OCI-LY7 (cell line): Measurements from ENCODE around the gene TAB3. TPM values are rescaled to one million over a fixed set of nuclear protein-coding genes. Genes with fewer than 3 reads are reported as not detected.
"Not testable (repeated sequence)": the region's sequence is repeated elsewhere in the genome, so short reads cannot be mapped to it uniquely, and the experiment has no call there.

Experiments
- BruUV-seq: library from RNA; stranded (reverse); fragments of 400-500 nt; replicated peaks from 2 replicates; lab custom pipeline; 2021; lab: Mats Ljungman, UMichigan
- CTCF ChIA-PET: fragments of 300-600 bp; sonication (Branson Sonifier 250); formaldehyde crosslinking; loops from one replicate; lab custom pipeline; 2022; ENCODE audit warnings: antibody characterized with exemption; ENCODE audit not compliant: unreplicated experiment; lab: Charles Lee
- POLR2A ChIA-PET: fragments of 300-600 bp; sonication (Branson Sonifier 250); formaldehyde crosslinking; loops from one replicate; lab custom pipeline; 2022; ENCODE audit warnings: antibody characterized with exemption; lab: Charles Lee
- DNase-seq: peaks from one replicate; pipeline ENCODE4 v3.0.0-alpha.2; 2015; ENCODE audit warnings: low spot score
- H2AFZ ChIP-seq: fragments of 200-600 bp; sonication (generic), shearing (Covaris generic); 2 replicates; pipeline ENCODE4 v1.6.1; 2014; ENCODE audit warnings: mild to moderate bottlenecking, antibody characterized with exemption, low read length, moderate library complexity
- H3K27ac ChIP-seq: fragments of 200-600 bp; sonication (generic); 2 replicates; pipeline ENCODE4 v1.5.1; 2014; ENCODE audit warnings: mixed run types, low read depth, mild to moderate bottlenecking, moderate library complexity, low read length, inconsistent platforms; ENCODE audit not compliant: poor library complexity, severe bottlenecking
- H3K36me3 ChIP-seq: fragments of 200-600 bp; sonication (generic); 2 replicates; pipeline ENCODE4 v1.6.1; 2014; ENCODE audit warnings: mild to moderate bottlenecking, antibody characterized with exemption, low read length, moderate library complexity, mixed read lengths; ENCODE audit not compliant: insufficient read depth
- H3K4me1 ChIP-seq: fragments of 200-600 bp; sonication (generic); 2 replicates; pipeline ENCODE4 v1.5.1; 2014; ENCODE audit warnings: mild to moderate bottlenecking, low read length; ENCODE audit not compliant: insufficient read depth, poor library complexity, severe bottlenecking
- H3K4me2 ChIP-seq: fragments of 200-600 bp; sonication (generic); 2 replicates; pipeline ENCODE4 v1.6.1; 2014; ENCODE audit warnings: mild to moderate bottlenecking, low read length
- H3K4me3 ChIP-seq: fragments of 200-600 bp; sonication (generic); 2 replicates; pipeline ENCODE4 v1.5.1; 2014; ENCODE audit warnings: mild to moderate bottlenecking, low read depth, low read length; ENCODE audit not compliant: poor library complexity, severe bottlenecking
- H3K79me2 ChIP-seq: fragments of 200-600 bp; sonication (generic); 2 replicates; pipeline ENCODE4 v1.6.1; 2016; ENCODE audit warnings: low read depth, mild to moderate bottlenecking, low read length, moderate library complexity, mixed read lengths; ENCODE audit not compliant: insufficient read depth
- H3K9me2 ChIP-seq: fragments of 200-600 bp; sonication (generic); 2 replicates; pipeline ENCODE4 v1.6.1; 2016; ENCODE audit warnings: mild to moderate bottlenecking, low read length, mixed read lengths; ENCODE audit not compliant: insufficient read depth
- H3K9me3 ChIP-seq: fragments of 200-600 bp; sonication (generic); 2 replicates; pipeline ENCODE4 v1.6.1; 2014; ENCODE audit warnings: mild to moderate bottlenecking, mixed run types, low read length, mixed read lengths
- H4K20me1 ChIP-seq: fragments of 200-600 bp; sonication (generic); 2 replicates; pipeline ENCODE4 v1.6.1; 2014; ENCODE audit warnings: mild to moderate bottlenecking, antibody characterized with exemption, low read length, moderate library complexity, mixed read lengths; ENCODE audit not compliant: insufficient read depth
- EZH2phosphoT487 ChIP-seq: fragments of 200-600 bp; sonication (generic); IDR thresholded peaks from 2 replicates; pipeline ENCODE4 v1.6.1; 2018; ENCODE audit warnings: low read depth, borderline replicate concordance, mild to moderate bottlenecking, mixed run types, antibody characterized with exemption, low read length, moderate library complexity, mixed read lengths
- intact Hi-C: fragments of 100-400 bp; cut with micrococcal nuclease; formaldehyde crosslinking; loops from one replicate; pipeline ENCODE4 v1.10.0; 2022; ENCODE audit not compliant: unreplicated experiment
- total RNA-seq, 2 experiments: library from RNA; depleted of rRNA in 1 of 2; stranded (reverse); fragments of >200 nt in 1 of 2; shearing (Covaris generic) in 1 of 2; gene quantifications; 2 replicates each; pipeline ENCODE4 v1.2.3, GENCODE V29; 2014 to 2022
- TF ChIP-seq, protein P1 (sequence below): fragments of 200-600 bp; sonication (generic); conservative IDR thresholded peaks from 2 replicates; pipeline ENCODE4 v1.5.1; 2014; ENCODE audit warnings: mild to moderate bottlenecking, antibody characterized with exemption, low read length, moderate library complexity, mixed read lengths

The TAB3 gene
- total RNA-seq, 2 experiments from 2014 or later: 13.8 to 14.6 TPM

DNA sequence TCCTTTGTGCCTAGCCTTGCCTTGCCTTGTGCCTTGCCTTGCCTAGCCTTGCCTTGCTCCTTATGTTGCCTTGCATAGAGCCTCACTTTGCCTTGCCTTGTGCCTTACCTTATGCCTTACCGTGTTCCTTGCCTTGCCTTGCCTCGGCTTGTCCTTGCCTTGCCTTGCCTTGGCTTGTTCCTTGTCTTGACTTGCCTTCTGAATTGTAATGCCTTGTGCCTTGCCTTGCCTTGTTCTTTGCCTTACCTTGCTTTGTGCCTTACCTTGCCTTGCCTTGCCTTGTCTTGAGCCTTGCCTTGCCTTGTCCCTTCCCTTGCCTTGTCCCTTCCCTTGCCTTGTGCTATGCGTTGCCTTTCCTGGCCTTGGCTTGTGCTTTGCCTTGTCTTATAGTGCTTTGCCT is 90.2 kb downstream of the TAB3 start:
- intact Hi-C loops: no loop called here
- H3K79me2 ChIP-seq: no peaks in the 10 kb centered on the region
- no peaks in the 10 kb centered on the region for H3K36me3 ChIP-seq
- no peak for DNase-seq
- H3K9me3 ChIP-seq: no peaks in the 10 kb centered on the region
- no peaks in the 10 kb centered on the region for H3K9me2 ChIP-seq
- no peak overlapping the region for H3K27ac ChIP-seq
- POLR2A ChIA-PET: no interaction called here
- no peaks in the 10 kb centered on the region for H3K4me1 ChIP-seq
- TF ChIP-seq, protein P1, sequence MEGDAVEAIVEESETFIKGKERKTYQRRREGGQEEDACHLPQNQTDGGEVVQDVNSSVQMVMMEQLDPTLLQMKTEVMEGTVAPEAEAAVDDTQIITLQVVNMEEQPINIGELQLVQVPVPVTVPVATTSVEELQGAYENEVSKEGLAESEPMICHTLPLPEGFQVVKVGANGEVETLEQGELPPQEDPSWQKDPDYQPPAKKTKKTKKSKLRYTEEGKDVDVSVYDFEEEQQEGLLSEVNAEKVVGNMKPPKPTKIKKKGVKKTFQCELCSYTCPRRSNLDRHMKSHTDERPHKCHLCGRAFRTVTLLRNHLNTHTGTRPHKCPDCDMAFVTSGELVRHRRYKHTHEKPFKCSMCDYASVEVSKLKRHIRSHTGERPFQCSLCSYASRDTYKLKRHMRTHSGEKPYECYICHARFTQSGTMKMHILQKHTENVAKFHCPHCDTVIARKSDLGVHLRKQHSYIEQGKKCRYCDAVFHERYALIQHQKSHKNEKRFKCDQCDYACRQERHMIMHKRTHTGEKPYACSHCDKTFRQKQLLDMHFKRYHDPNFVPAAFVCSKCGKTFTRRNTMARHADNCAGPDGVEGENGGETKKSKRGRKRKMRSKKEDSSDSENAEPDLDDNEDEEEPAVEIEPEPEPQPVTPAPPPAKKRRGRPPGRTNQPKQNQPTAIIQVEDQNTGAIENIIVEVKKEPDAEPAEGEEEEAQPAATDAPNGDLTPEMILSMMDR: no peak
- TF ChIP-seq EZH2phosphoT487: no peak
- CTCF ChIA-PET: no interaction called here
- no peak overlapping the region for H3K4me2 ChIP-seq
- BruUV-seq: no TSS peak
- no peak overlapping the region for H2AFZ ChIP-seq
- no peak overlapping the region for H3K4me3 ChIP-seq
- H4K20me1 ChIP-seq: no peaks in the 10 kb centered on the region

DNA sequence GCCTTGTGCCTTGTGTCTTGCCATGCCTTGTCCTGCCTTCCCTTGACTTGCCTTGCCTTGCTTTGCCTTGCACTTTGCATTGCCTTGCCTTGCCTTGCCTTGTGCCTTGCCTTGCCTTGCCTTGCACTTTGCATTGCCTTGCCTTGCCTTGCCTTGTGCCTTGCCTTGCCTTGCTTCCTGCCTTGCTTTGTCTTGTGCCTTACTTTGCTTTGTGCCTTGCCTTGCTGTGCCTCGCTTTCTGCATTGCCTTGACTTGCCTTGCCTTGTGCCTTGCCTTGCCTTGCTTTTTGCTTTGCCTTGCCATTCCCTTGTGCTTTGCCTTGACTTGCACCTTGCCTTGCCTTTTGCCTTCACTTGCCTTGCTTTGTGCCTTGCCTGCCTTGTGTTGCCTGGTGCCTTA is 91.8 kb downstream of the TAB3 start:
- H3K4me1 ChIP-seq, H3K27ac ChIP-seq, H2AFZ ChIP-seq, DNase-seq, H3K9me2 ChIP-seq, H4K20me1 ChIP-seq, POLR2A ChIA-PET, BruUV-seq, CTCF ChIA-PET, H3K79me2 ChIP-seq, H3K4me3 ChIP-seq, H3K36me3 ChIP-seq, intact Hi-C loops, H3K9me3 ChIP-seq, H3K4me2 ChIP-seq: not testable (repeated sequence)

DNA sequence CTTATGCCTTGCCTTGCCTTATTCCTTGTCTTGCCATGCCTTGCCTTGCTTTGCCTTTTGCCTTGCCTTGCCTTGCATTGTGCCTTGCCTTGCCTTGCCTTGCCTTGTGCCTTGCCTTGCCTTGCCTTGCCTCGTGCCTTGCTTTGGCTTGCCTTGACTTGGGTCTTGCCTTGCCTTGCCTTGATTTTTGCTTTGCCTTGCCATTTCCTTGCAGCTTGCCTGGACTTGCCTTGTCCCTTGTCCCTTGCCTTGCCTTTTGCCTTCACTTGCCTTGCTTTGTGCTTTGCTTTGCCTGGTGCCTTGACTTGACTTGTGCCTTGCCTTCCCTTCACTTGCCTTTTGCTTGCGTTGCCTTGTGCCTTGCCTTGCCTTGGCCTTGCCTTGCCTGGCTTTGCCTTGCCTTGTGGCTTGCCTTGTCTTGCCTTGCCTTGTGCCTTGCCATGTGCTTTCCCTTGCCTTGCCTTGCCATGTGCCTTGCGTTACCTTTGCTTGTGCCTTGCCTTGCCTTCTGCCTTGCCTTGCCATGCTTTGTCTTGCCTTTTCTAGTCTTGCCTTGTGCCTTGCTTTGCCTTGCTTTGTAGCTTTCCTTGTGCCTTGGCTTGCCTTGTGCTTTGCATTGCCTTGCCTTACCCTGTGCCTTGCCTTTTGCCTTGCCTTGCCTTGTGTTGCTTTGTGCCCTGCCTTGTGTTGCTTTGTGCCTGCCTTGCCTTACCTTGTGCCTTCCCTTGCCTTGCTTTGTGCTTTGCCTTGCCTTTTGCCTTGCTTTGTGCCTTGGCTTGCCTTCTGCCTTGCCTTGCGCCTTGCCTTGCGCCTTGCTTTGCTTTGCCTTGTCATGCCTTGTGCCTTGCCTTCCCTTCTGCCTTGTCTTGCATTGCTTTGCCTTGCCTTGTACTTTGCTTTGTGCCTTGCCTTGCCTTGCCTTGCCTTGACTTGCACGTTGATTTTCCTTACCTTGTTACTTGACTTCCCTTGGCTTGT is 92.8 kb downstream of the TAB3 start:
- Histone ChIP-seq H3K36me3 (no peaks in the 10 kb centered on the region), H3K27ac (no peak overlapping the region), H3K9me2 (no peaks in the 10 kb centered on the region), H4K20me1 (no peaks in the 10 kb centered on the region), H3K79me2 (no peaks in the 10 kb centered on the region), H3K4me1 (no peaks in the 10 kb centered on the region), H3K4me2 (no peak overlapping the region), H3K4me3 (no peak overlapping the region), H3K9me3 (no peaks in the 10 kb centered on the region), H2AFZ (no peak overlapping the region)
- ChIA-PET POLR2A (no interaction called here), CTCF (no interaction called here)
- TF ChIP-seq EZH2phosphoT487: no peak
- TF ChIP-seq, protein P1: no peak
- no peak for DNase-seq
- intact Hi-C loops: no loop called here
- BruUV-seq: no TSS peak
